HG03045 (cell line): ENCODE measurements around the gene RLF.

Source experiments
- ATAC-seq: cut with Tn5 transposase; IDR thresholded peaks from one replicate; pipeline ENCODE4 v1.9.1; 2021; ENCODE audit warnings: mild to moderate bottlenecking, moderate library complexity; ENCODE audit not compliant: unreplicated experiment

The RLF gene

DNA sequence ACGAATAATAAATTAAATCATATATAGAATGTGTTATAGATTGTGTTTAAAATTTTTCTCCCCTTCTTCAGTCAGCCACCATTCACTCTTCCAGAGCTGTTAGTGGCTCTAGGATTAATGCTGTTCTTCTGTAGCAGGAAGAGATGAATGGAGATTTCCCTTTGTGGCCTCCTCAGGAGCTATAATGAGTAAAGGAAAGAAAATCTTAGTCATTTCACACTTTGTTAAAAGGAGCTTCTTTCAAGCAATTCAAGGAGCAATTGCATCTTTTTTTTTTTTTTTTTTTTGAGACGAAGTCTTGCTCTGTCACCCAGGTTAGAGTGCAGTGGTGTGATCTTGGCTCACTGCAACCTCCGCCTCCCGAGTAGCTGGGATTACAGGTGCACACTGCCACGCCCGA, 62.9 kb downstream of the RLF start:
- no peak for ATAC-seq

DNA sequence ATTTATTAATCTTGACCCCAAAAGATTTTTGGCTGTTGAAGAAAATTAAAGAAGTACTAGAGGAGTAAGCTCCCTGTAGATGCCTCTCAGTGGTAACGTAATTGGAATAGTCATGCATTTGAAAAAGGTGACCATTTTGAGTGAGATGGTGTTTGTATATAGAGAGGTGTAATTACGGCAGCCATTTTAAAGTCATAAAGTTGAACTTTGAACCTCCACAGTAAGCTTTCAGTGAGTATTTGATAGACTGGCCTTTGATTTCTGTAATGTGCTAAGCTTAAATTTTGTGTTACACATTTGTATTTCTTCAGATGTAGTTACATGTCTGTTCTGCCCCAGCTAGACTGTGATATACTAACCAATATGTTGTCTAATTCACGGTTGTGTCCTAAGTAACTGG, 65.0 kb downstream of the RLF start:
- no peak for ATAC-seq

DNA sequence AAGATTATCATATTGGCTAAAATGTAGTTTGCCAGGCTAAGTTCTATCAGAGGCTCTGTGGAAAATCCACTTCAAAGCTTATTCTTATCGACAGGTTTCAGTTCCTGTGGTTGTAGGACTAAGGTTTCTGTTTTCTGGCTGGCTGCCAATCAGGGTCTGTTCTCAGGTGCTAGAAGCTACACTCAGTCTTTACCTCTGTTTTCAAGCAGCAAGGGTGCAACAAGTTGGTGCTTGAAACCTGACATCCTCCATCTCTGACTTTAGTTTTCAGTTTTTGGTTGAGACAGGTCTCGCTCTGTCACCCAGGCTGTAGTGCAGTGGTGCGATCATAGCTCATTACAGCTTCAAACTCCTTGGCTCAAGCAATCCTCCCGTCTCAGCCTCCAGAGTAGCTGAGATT, 71.3 kb downstream of the RLF start:
- ATAC-seq: peak; percentile 72

DNA sequence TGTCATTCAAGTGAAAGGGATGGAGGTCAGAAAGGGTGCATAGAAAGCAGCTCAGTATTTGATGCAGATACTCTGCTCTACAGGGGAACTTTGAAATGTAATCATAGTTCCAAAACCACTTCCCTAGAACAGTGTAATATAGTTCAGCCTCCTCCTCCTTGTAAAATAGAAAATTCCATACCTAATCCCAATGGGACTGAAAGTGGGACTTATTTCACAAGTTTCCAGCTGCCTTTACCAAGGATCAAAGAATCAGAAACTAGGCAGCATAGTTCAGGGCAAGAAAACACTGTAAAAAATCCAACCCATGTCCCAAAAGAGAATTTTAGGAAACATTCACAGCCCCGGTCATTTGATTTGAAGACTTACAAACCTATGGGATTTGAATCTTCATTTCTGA, 78.4 kb downstream of the RLF start:
- no peak for ATAC-seq

DNA sequence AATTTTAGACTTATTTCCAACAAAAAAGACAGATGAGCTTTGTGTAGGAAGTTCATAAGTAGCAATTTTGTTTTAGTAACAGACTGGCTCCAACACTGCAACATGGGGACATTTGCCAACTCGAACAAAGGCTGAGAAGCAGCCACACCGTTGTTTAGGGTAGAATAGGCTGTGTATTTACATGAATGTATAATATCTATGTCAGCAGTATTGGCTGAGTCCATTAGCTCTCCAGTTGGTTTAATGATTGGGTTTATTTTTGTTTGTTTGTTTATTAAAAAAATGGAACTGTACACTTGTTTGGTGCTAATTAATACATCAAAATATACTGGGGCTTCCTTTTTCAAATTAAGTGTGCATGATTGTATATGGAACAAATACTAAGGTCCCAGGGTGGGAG, 79.2 kb downstream of the RLF start:
- no peak for ATAC-seq

DNA sequence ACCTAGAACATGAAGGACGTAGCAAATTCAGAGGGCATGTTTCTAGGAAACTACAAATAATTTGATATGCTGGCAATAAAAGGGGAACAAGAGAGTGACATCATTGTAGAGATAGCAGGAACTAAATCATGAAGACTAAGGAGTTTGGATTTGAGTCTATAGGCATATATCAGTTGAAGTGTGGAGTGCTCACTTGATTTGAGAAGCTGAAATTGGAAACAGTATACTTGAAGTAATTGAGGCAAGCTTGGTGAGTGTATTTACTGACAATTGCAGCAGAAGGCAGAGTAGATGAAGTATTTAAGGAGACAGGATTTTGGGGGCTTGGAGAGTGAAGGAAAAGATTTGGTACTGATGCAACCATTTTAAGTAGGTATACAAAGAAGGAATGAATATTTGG, 80.2 kb downstream of the RLF start:
- no peak for ATAC-seq

DNA sequence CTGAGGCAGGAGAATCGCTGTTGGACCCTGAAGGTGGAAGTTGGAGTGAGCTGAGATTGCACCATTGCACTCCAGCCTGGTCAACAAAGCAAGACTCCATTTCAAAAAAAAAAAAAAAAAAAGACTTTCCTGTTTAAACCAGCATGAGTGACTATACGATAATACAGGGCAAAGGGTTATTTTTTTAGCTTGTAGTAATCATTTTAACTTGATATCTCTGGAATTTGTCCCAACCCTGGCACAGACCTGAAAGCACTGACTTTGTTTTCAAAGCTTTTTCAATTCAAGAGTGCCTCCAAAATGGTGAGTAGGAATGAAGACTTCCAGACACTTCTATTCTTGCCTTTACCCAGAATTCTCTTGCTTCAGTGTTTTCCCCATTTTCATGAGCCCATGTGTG, 82.2 kb downstream of the RLF start:
- ATAC-seq: no peak

DNA sequence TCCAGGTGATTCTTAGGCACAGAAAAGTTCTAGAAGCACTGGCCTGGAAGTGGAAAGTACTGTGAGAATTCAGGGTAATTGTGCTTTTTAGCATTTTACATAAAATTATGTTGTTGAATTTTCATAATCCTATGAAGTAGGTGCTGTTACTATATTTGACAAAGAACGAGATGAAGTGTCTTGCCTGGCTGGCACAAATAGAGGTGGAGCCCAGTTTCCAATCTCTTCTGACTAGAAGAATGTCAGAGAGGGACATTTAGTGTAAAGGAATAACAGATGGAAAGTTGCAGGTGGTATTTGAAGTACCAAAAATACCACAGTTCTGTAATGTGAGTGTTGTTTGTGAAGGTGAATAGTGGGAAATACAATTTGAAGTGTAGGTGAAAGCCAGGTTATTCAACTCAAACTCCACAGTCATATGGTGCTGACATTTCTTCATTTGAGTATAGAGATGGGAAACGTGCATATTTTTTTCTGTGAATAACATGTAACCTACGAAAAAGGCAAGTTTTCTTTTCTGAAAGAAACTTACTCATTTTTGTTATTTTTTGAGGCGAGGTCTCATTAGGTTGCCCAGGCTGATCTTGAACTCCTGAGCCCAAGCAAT, 83.1 kb downstream of the RLF start:
- no peak for ATAC-seq

DNA sequence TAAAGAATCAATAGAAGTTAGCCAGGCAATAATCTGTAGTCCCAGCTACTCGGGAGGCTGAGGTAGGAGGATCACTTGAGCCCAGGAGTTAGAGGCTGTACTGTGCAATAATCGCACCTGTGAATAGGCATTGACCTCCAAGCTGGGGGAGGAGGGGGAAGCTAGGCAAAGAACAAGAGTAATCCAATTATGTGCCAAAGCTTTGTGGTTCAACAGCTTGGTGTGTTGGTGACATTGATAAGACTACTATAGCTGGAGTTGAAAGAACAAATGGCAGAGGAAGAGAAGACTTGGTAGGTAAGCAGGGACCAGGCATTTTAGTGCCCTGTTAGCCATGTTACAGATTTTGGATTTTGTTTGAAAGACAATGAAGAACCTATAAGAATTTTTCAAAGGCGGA, 84.5 kb downstream of the RLF start:
- ATAC-seq: no peak

DNA sequence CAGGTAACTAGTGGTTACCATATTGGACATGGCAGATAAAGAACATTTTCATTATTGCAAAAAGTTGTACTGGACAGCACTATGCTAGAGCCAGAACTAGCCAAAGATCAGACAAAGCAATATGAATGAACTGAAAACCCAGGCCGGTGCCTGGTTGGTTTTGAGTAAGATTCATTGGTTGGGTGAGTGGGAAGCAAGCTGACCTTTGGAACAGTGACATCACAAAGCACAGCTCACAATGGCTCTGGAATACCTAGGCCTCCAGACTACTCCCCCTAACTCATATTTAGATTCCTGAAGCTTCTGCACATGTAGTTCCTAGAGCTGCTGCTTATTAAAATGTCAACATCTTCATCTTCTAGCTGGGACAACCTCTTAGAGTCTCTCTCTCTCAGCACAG, 86.5 kb downstream of the RLF start, which contains the start of gene TMCO2:
Gene TMCO2 (plus strand): TSS at position 283 of the 400 bp plus-strand sequence. CDS start 57 bp downstream, at position 340.
- no peak for ATAC-seq

DNA sequence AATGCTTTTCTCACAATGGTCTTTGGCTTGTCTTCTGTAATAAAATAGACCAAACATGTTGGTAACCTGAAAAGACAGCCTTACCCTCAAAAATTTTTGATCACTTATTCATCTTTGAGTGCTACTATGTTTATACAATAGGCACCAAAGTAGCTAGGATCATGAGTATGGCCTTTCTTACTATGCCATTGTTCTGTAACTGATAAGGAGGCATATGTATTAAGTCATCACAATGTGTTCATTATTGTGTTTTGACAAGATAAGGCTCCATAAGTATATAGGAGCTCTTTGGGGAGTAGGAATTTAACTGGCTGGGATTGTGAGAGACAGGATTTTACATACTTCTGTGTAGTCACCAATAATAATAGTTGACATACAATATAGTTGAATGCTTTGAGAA, 87.2 kb downstream of the RLF start:
- no peak for ATAC-seq

DNA sequence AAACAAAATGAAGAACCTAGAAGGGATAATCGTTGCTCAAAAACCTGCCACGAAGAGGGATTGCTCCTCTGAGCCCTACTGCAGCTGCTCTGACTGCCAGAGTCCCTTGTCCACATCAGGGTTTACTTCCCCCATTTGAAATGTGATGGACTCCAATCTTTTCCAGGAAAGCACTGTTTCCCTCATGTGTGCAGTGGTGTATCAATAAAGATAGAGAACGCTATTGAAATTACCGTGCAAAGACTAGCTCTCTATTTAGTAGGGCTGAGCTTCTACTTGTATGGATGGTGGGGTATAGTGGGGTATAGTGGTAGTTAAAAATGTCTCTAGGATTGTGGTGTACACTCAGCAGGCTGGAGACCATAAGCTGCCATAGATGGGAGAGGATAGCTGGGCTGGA, 90.3 kb downstream of the RLF start:
- no peak for ATAC-seq

DNA sequence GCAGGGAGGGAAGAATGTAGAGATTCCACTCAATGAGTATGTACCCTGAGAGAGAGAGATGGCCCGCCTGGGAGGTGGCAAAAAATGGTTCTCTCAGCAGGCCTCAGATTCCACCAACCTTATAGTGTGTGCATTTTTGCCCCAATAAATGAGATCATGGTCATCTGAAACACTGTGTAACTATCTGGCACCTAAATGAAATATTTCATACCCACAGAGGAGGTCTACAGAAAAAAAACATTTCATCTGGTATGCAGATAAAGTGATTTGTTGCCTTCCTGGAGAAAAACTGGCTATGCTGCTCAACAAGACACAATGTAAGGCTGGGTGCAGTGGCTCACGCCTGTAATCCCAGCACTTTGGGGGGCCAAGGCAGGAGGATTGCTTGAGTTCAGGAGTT, 91.4 kb downstream of the RLF start:
- ATAC-seq: no peak

DNA sequence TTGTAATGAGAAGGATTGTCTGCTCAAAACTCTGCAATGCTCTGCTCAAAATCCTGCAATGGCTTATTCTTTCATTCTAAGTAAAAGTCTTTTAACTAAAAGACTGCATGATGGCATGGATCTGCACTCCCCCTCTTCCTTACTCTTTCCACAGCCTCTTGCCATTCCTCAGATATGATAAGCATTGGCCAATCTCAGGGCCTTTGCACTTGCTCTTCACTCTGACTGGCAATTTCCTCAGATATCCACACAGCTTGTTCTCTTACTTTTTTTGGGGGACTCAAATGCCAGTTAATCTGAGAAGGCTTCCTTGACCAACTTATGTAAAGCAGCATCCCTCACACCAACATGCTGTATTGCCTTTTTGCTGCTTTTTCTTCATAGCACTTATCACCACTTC, 94.0 kb downstream of the RLF start:
- ATAC-seq: no peak

DNA sequence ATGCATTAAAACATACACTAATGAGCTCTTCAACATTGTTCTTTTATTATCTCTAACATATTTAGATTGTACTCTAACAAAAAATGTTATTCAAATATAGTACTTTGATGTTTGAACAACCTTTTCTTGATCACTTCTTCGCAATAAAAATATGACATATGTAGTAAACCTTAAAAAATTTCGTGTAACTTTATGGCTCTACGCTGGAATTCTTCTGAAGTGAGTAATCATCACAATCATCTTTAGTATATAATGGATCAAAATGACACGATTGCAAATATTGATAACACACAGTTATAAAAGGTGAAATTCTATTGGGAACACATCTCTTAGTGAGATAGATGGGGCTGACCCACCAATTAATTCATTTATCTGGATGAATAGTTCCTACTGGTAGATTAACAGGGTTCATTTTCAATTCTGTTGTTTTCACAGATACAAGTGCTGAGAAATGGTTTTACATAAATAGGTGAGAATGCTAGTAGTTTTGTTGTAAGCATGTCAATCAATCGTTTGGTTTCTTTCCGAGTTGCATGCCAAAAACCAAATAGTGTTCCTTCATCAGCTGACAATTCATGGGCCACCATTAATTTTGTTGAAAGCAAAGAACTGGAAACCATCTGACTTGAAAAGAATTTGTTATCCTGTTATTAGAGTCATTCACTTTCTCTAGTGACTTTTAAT, 95.4 kb downstream of the RLF start:
- ATAC-seq: no peak

DNA sequence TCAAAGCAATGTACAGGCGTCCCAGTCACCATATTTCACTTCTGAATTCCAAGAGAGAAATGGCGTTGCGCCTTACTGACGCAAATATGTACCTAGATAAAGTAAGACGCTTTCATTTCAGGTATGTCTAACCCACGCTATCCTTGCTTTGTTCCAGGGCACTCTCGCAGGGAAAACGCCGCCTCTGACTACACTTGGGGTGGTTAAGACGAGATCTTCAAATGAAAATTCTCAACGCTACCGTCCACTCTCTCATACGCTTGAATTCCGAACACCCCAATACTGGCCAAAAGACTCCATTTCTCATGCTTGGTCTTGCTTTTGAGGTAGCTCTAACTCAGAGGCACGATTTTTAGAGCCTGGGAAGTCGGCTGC, 96.1 kb downstream of the RLF start:
- ATAC-seq: peak; percentile 13

DNA sequence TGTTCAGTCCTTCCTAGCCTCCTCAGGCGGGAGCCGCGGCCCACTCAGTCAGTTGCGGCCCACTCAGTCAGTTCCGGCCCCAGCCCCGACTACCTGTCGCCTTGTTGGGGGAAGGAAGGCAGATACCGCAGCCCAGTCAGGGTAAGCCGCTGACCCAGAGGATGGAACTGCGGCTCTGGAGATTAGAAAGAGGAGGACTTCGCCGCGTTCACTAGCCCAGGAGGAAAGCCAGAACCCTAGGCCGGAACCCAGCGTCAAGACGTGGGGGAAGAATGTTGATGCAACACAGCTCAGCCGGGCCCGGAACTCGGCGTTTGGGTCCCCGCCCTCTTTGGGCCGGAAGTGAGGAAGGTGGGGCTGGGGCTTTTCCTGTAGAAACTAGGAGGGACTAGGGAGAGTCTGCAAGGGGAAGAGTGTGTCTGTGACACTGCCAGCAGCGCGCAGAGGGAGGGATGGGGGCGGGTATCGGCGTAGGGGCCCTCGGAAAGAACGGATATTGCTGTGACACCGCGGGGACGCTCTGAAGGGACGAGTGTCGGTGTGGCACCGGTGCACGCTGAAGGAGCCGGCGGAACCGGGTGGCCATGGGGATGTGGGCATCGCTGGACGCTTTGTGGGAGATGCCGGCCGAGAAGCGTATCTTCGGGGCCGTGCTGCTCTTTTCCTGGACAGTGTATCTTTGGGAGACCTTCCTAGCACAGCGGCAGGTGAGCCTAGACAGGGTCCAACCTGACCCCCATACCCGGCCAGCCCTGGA, 96.7 kb downstream of the RLF start, which contains the start of gene ZMPSTE24:
Gene ZMPSTE24 (plus strand): TSS at position 549 of the 757 bp plus-strand sequence. CDS start 36 bp downstream, at position 585.
- peak; percentile 83 for ATAC-seq

DNA sequence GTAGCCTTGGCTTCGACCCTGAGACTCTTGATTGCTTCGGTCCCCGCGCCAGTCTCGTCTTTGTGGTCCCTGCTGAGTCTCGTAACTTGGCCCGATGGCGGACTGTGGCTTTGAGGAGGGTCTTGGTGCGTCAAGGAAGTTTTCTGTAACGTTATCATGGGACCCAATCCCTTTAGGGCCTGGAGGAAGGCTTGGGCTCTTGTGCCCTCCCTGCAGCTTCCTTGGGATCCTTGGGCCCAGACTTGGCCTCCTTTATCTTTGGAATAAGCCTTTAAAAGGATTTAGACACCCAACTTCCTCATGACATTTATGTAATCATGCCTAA, 97.2 kb downstream of the RLF start:
- no peak for ATAC-seq

DNA sequence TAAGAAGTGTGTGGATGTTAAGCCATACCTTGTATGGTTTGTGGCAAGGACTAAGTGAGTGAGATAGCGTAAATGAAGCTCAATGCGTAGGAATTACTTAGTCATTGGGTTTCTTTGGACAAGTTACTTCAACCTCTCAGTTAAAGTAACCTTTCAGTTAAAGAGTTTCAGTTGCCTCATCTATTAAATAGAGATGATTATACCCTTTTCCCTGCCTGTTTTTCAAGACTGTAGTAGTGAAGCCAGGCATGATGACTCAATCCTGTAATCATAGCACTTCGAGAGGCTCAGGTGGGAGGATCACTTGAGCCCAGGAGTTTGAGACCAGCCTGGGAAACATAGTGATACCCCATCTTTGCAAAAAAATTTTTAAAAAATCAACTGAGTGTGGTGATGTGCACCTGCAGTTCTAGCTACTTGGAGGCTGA, 103.2 kb downstream of the RLF start:
- no peak for ATAC-seq

DNA sequence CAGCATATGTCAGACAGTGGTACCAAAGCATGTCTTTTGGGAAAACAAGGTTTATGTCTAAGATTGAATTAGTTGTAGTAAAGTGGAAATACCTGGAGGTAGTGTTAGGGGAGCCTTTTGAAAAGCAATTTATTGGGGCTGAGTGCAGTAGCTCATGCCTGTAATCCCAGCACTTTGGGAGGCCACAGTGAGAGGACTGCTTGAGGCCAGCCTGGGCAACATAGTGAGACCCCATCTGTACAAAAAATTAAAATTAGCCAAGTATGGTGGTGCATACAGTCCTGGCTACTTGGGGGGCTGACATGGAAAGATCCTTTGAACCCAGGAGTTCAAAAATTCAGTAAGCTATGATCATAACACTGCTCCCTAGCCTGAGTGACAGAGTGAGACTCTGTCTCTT, 104.1 kb downstream of the RLF start:
- ATAC-seq: no peak

DNA sequence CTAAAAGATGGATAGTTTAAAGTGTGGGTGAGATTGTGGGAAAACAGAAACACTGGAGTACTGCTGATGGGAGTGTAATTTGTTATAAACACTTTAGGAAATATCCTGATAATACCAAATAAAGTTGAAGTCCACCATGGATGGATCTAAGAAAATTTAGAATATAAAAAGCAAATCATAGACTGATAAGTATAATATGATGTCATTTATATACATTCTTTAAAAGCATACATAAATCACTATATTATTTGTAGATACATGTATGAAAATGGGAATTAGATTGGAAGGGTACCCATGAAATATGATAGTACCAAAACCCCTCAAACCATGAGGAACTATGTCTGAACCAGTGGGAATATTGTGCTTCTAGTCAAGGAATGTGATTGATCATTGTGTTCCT, 104.7 kb downstream of the RLF start:
- no peak for ATAC-seq
